GM21381 (cell line): Measurements from ENCODE around the gene AGTRAP.

ENCODE experiments used
- ATAC-seq: cut with Tn5 transposase; IDR thresholded peaks from one replicate; pipeline ENCODE4 v1.9.1; 2021; ENCODE audit warnings: mild to moderate bottlenecking, moderate library complexity; ENCODE audit not compliant: unreplicated experiment

AGTRAP gene

GRCh38 chr1:11731691-11732283 is 4.1 kb upstream of the AGTRAP start:
- ATAC-seq, result no peak

- ATAC-seq, result no peak
Measured at GRCh38 chr1:11733306-11733705, 2.6 kb upstream of the AGTRAP start.

- peak; percentile 5 for ATAC-seq
Measured at GRCh38 chr1:11735531-11735853, 444 bp upstream of the AGTRAP start.

- ATAC-seq, result no peak
Measured at GRCh38 chr1:11736746-11737639, 1.1 kb downstream of the AGTRAP start.

GRCh38 chr1:11738096-11738495 is 2.2 kb downstream of the AGTRAP start:
- ATAC-seq, result no peak

GRCh38 chr1:11738783-11739182 is 2.8 kb downstream of the AGTRAP start:
- ATAC-seq, result no peak

- no peak for ATAC-seq
Measured at GRCh38 chr1:11740258-11741192, 4.6 kb downstream of the AGTRAP start.

GRCh38 chr1:11741482-11741881 is 5.5 kb downstream of the AGTRAP start:
- ATAC-seq, result no peak

- no peak for ATAC-seq
Measured at GRCh38 chr1:11741919-11742558, 6.1 kb downstream of the AGTRAP start.

- no peak for ATAC-seq
Measured at GRCh38 chr1:11744287-11744686, 8.4 kb downstream of the AGTRAP start.

- ATAC-seq, result no peak
Measured at GRCh38 chr1:11746092-11746491, 10.2 kb downstream of the AGTRAP start.

GRCh38 chr1:11746795-11747487 is 11.0 kb downstream of the AGTRAP start:
- no peak for ATAC-seq

- ATAC-seq, result no peak
Measured at GRCh38 chr1:11748294-11749202, 12.6 kb downstream of the AGTRAP start.

GRCh38 chr1:11749203-11749689 is 13.3 kb downstream of the AGTRAP start:
- ATAC-seq, result no peak

- no peak for ATAC-seq
Measured at GRCh38 chr1:11749996-11750395, 14.1 kb downstream of the AGTRAP start.

- ATAC-seq, result no peak
Measured at GRCh38 chr1:11751087-11751486, 15.2 kb downstream of the AGTRAP start.

GRCh38 chr1:11752359-11753088 is 16.6 kb downstream of the AGTRAP start:
- no peak for ATAC-seq

- no peak for ATAC-seq
Measured at GRCh38 chr1:11753555-11754208, 17.7 kb downstream of the AGTRAP start.
